A673 (cell line): ENCODE results near the gene ARMH3. TPM values are rescaled to one million over a fixed set of nuclear protein-coding genes. Genes with fewer than 3 reads are reported as not detected.

Experiments used
- BruUV-seq: library from RNA; stranded (reverse); fragments of 400-500 nt; replicated peaks from 2 replicates; lab custom pipeline; 2021; lab: Mats Ljungman, UMichigan
- CTCF ChIA-PET: fragments of 300-600 bp; sonication (Branson Sonifier 250); formaldehyde crosslinking; loops from one replicate; lab custom pipeline; 2022; ENCODE audit warnings: antibody characterized with exemption; lab: Charles Lee
- POLR2A ChIA-PET: fragments of 300-600 bp; sonication (Branson Sonifier 250); formaldehyde crosslinking; loops from one replicate; lab custom pipeline; 2022; ENCODE audit warnings: antibody characterized with exemption; ENCODE audit not compliant: low non-redundant PET; lab: Charles Lee
- DNase-seq: peaks from one replicate; pipeline ENCODE4 v3.0.0-alpha.2; 2015; ENCODE audit warnings: low spot score
- H3K27ac ChIP-seq: fragments of 200-600 bp; sonication (generic); 2 replicates; pipeline ENCODE4 v1.5.1; 2016; ENCODE audit warnings: mixed run types, low read depth, mild to moderate bottlenecking, mixed read lengths, antibody characterized with exemption, low read length; ENCODE audit not compliant: poor library complexity, severe bottlenecking
- H3K27me3 ChIP-seq: fragments of 200-600 bp; sonication (generic); replicated peaks from 2 replicates; pipeline ENCODE4 v1.6.1; 2017; ENCODE audit warnings: mixed run types, low read depth, mild to moderate bottlenecking, mixed read lengths, antibody characterized with exemption, low read length; ENCODE audit not compliant: insufficient read depth, poor library complexity
- H3K36me3 ChIP-seq: fragments of 200-600 bp; sonication (generic); 2 replicates; pipeline ENCODE4 v1.6.1; 2016; ENCODE audit warnings: mixed run types, mild to moderate bottlenecking, mixed read lengths, antibody characterized with exemption, low read length; ENCODE audit not compliant: insufficient read depth, poor library complexity, severe bottlenecking
- H3K4me1 ChIP-seq: fragments of 200-600 bp; sonication (generic); 2 replicates; pipeline ENCODE4 v1.6.1; 2017; ENCODE audit warnings: mixed run types, mild to moderate bottlenecking, mixed read lengths, antibody characterized with exemption, low read length; ENCODE audit not compliant: insufficient read depth, poor library complexity, severe bottlenecking
- H3K4me3 ChIP-seq: fragments of 200-600 bp; sonication (generic); 2 replicates; pipeline ENCODE4 v1.5.1; 2016; ENCODE audit warnings: low read depth, mixed run types, mild to moderate bottlenecking, mixed read lengths, low read length; ENCODE audit not compliant: poor library complexity, severe bottlenecking
- H3K9me3 ChIP-seq: fragments of 200-600 bp; sonication (generic); 2 replicates; pipeline ENCODE4 v1.6.1; 2016; ENCODE audit warnings: mixed run types, low read depth, mild to moderate bottlenecking, mixed read lengths, antibody characterized with exemption, low read length; ENCODE audit not compliant: poor library complexity, severe bottlenecking
- CTCF ChIP-seq: fragments of 300-800, 200-600 bp; sonication (generic); conservative IDR thresholded peaks from 2 replicates; pipeline ENCODE4 v1.5.1; 2017; ENCODE audit warnings: low read depth, mild to moderate bottlenecking, antibody characterized with exemption, low read length, moderate library complexity, mixed read lengths
- EZH2 ChIP-seq: fragments of 200-600 bp; sonication (generic); IDR thresholded peaks from 2 replicates; pipeline ENCODE4 v1.6.1; 2017; ENCODE audit warnings: borderline replicate concordance, low read depth, mild to moderate bottlenecking, mixed read lengths, antibody characterized with exemption, low read length; ENCODE audit not compliant: poor library complexity, severe bottlenecking
- intact Hi-C: fragments of 100-400 bp; cut with micrococcal nuclease; formaldehyde crosslinking; loops from one replicate; pipeline ENCODE4 v1.10.0; 2022; ENCODE audit not compliant: unreplicated experiment
- total RNA-seq: library from RNA; stranded (reverse); gene quantifications from 2 replicates; pipeline ENCODE4 v1.2.3, GENCODE V29; 2021

ARMH3 gene
- total RNA-seq, 1 experiment from 2014 or later = 17.8 TPM

- Histone ChIP-seq H3K4me1 (peaks cover 15% of the 10 kb centered on the region), H3K9me3 (no peaks in the 10 kb centered on the region), H3K27me3 (no peaks in the 10 kb centered on the region), H3K27ac (no peak overlapping the region), H3K4me3 (no peak overlapping the region), H3K36me3 (peaks cover 2% of the 10 kb centered on the region)
- CTCF ChIA-PET = interaction anchor here (1.3 kb wide), 1 partner anchor 157 kb away, joined by 7 read pairs; no protein-coding TSS in a partner anchor
- TF ChIP-seq CTCF = no peak
- TF ChIP-seq EZH2 = no peak
- POLR2A ChIA-PET = no interaction called here
- BruUV-seq = no TSS peak
- intact Hi-C loops = no loop called here
- DNase-seq = no peak
Measured at GRCh38 chr10:101997803-101998202, 58.2 kb downstream of the ARMH3 start.

DNA sequence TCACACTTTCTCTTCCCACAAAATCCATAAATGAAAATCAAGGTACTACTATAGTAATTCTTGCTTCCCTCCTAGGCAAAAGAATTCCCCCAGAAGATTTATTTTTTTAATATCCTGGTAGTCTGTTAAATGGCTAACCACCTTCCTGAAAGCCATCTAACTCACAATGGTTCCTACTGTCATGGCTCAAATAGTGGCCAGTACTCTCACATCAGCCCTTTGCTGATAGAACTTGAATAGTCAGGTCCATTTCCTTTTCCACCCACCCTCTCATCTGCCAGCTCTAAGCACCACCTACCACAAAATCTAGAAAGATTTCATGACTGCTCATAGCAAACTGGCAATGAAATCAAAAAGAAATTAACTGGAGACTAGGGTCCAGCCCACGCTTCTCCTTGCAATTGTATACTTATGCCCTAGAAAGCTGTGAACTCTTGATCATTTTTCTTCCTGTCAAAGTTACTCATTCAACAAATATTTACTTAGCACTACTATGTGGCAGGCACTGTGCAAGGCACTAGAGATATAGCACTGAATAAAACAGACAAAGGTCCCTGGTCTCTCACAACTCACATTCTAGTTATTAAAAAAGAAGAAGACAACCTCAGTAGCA is 60.4 kb downstream of the ARMH3 start:
- DNase-seq = no peak
- no peaks in the 10 kb centered on the region for H3K9me3 ChIP-seq
- no peak overlapping the region for H3K4me3 ChIP-seq
- CTCF ChIA-PET = no interaction called here
- BruUV-seq = no TSS peak
- TF ChIP-seq CTCF (no peak), EZH2 (no peak)
- POLR2A ChIA-PET = no interaction called here
- H3K27ac ChIP-seq = no peak overlapping the region
- peaks cover 9% of the 10 kb centered on the region for H3K36me3 ChIP-seq
- H3K4me1 ChIP-seq = peaks cover 5% of the 10 kb centered on the region
- intact Hi-C loops = no loop called here
- H3K27me3 ChIP-seq = no peaks in the 10 kb centered on the region

DNA sequence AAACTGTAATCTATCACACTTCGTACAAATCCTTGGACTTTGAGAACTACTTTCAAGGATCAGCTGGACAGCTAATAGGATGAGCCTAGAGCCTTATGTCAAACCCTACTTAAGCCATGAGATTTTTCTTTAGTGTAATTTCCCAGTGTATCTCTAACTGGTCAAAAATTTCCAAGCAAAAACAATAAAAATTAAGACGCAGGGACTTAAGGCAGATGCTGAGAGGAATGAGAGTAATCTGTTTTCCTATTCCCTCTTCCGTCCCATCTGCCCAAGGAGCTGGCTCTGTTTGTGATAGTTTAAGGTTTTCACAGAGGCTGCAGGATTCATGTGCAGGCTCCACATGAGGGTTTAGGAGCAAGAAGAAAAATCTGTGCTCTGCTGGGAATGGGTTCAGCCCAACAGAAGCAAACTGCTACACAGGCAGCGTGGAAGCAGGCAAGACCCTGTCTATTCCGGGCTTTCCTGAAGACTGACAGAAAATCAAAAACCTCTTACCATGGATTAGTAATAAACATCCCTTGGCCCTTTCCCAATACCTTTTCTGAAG is 62.2 kb downstream of the ARMH3 start:
- BruUV-seq = no TSS peak
- peaks cover 14% of the 10 kb centered on the region for H3K36me3 ChIP-seq
- ChIA-PET CTCF (interaction anchor here (1.1 kb wide), 1 partner anchor 16 kb away, joined by 3 read pairs; no protein-coding TSS in a partner anchor), POLR2A (interaction anchor here (0.6 kb wide), 2 partner anchors 69 to 142 kb away, joined by 3 to 14 read pairs; no protein-coding TSS in a partner anchor)
- peaks cover 5% of the 10 kb centered on the region for H3K4me1 ChIP-seq
- no peaks in the 10 kb centered on the region for H3K27me3 ChIP-seq
- intact Hi-C loops = no loop called here
- no peak for TF ChIP-seq EZH2
- TF ChIP-seq CTCF = no peak
- no peak overlapping the region for H3K4me3 ChIP-seq
- no peak for DNase-seq
- H3K27ac ChIP-seq = no peak overlapping the region
- no peaks in the 10 kb centered on the region for H3K9me3 ChIP-seq
